Neural cell (in vitro differentiated cells): ENCODE data around the gene SF3B3.

Experiments
- CTCF ChIP-seq: fragments of 450-650 bp; IDR thresholded peaks from 2 replicates; pipeline ENCODE4 v1.5.1; 2014; ENCODE audit warnings: antibody characterized with exemption, mild to moderate bottlenecking, moderate library complexity; ENCODE audit not compliant: poor library complexity, severe bottlenecking
- EP300 ChIP-seq: fragments of 450-650 bp; conservative IDR thresholded peaks from 2 replicates; pipeline ENCODE4 v1.6.1; 2014; ENCODE audit warnings: antibody characterized with exemption, mild to moderate bottlenecking, moderate library complexity; ENCODE audit not compliant: poor library complexity, severe bottlenecking
- EZH2 ChIP-seq: fragments of 200-600, 300-800 bp; shearing (Covaris generic), sonication (generic); IDR thresholded peaks from 2 replicates; pipeline ENCODE4 v1.6.1; 2014; ENCODE audit warnings: antibody characterized with exemption, low read length, borderline replicate concordance, mild to moderate bottlenecking; ENCODE audit not compliant: insufficient read depth, poor library complexity, severe bottlenecking
- MXI1 ChIP-seq: fragments of 450-650 bp; conservative IDR thresholded peaks from 2 replicates; pipeline ENCODE4 v1.6.1; 2014; ENCODE audit warnings: antibody characterized with exemption, mild to moderate bottlenecking; ENCODE audit not compliant: poor library complexity, severe bottlenecking
- POLR2AphosphoS5 ChIP-seq: IDR thresholded peaks from 2 replicates; pipeline ENCODE4 v1.6.1; 2012
- RAD21 ChIP-seq: fragments of 450-650 bp; conservative IDR thresholded peaks from 2 replicates; pipeline ENCODE4 v1.6.1; 2014; ENCODE audit warnings: antibody characterized with exemption, mild to moderate bottlenecking, moderate library complexity
- REST ChIP-seq: IDR thresholded peaks from 2 replicates; pipeline ENCODE4 v1.6.1; 2012; ENCODE audit warnings: borderline replicate concordance
- SMC3 ChIP-seq: fragments of 450-650 bp; conservative IDR thresholded peaks from 2 replicates; pipeline ENCODE4 v1.6.1; 2014; ENCODE audit warnings: antibody characterized with exemption, mild to moderate bottlenecking, moderate library complexity; ENCODE audit not compliant: poor library complexity
- TAF1 ChIP-seq: IDR thresholded peaks from 2 replicates; pipeline ENCODE4 v1.6.1; 2012; ENCODE audit warnings: low read depth

- peak; percentile 92 for TF ChIP-seq TAF1
- peak; percentile 95 for TF ChIP-seq MXI1
- TF ChIP-seq POLR2AphosphoS5 = peak; percentile 79
- TF ChIP-seq REST = peak; percentile 97
- TF ChIP-seq CTCF = no peak
- TF ChIP-seq EP300 = no peak
- TF ChIP-seq EZH2 = no peak
- TF ChIP-seq RAD21 = no peak
- TF ChIP-seq SMC3 = no peak
Measured at GRCh38 chr16:70523743-70524398, at the start of gene SF3B3.
